ENCODE measurements around the gene ARMC9.

GRCh38 chr2:231294571-231295362 is 96.3 kb downstream of the ARMC9 start:
- no peak for TF ChIP-seq CTCF (IDR thresholded peaks at IDR 0.05 in 4 of 5, conservative IDR thresholded peaks at IDR 0.05 in 1 of 5)
- TF ChIP-seq POLR2A (IDR thresholded peaks at IDR 0.05), result no peak

Data from gastrocnemius medialis (tissue), 4 donors.